Upper lobe of right lung (tissue), 1 donor: ENCODE results near the gene RHOJ. TPM values are rescaled to one million over a fixed set of nuclear protein-coding genes. Genes with fewer than 3 reads are reported as not detected.

Experiments used
- ATAC-seq: fragments of 200-7000 bp; cut with Tn5 transposase; one replicate; pipeline ENCODE4 v1.9.1; 2020; ENCODE audit warnings: mild to moderate bottlenecking, moderate library complexity
- DNase-seq: peaks from one replicate; pipeline ENCODE4 v3.0.0-alpha.2; 2020
- H3K27ac ChIP-seq: fragments of 200-600 bp; one replicate; pipeline ENCODE4 v1.8.0; 2022
- H3K27me3 ChIP-seq: fragments of 200-600 bp; one replicate; pipeline ENCODE4 v1.8.0; 2022; ENCODE audit warnings: mild to moderate bottlenecking
- H3K36me3 ChIP-seq: fragments of 200-600 bp; one replicate; pipeline ENCODE4 v1.8.0; 2022
- H3K4me1 ChIP-seq: fragments of 200-600 bp; one replicate; pipeline ENCODE4 v1.8.0; 2022
- H3K4me3 ChIP-seq: fragments of 200-600 bp; one replicate; pipeline ENCODE4 v1.8.0; 2022; ENCODE audit warnings: mild to moderate bottlenecking
- H3K9me3 ChIP-seq: fragments of 200-600 bp; one replicate; pipeline ENCODE4 v1.8.0; 2022
- CTCF ChIP-seq: fragments of 200-600 bp; IDR thresholded peaks from one replicate; pipeline ENCODE4 v1.8.0; 2022; ENCODE audit warnings: antibody characterized with exemption
- intact Hi-C: fragments of 100-400 bp; cut with DNase I; formaldehyde crosslinking; loops from one replicate; pipeline ENCODE4 v1.11.0; 2022
- total RNA-seq: library from RNA; stranded (reverse); fragmentation: NEBNext Ultra II Directional; extraction: Animal tissue kit (Norgen Biotek cat#: 25700); gene quantifications from one replicate; pipeline ENCODE4 v1.2.1, GENCODE V29; 2021
- donor health status: DM: no; HTN: yes; CAD: no; lungs with severe emphysema.

RHOJ gene
- total RNA-seq, 1 donor from 2014 or later: 38.6 TPM

- Histone ChIP-seq H3K27me3 (no peaks in the 10 kb centered on the region), H3K9me3 (no peaks in the 10 kb centered on the region), H3K4me3 (no peak overlapping the region), H3K27ac (no peak overlapping the region), H3K36me3 (no peaks in the 10 kb centered on the region), H3K4me1 (peaks cover 10% of the 10 kb centered on the region)
- intact Hi-C loops: no loop called here
- DNase-seq (no peak), ATAC-seq (no peak)
- no peak for TF ChIP-seq CTCF
These were observed 44.8 kb downstream of the RHOJ start for GRCh38 chr14:63249092-63249491.

DNA sequence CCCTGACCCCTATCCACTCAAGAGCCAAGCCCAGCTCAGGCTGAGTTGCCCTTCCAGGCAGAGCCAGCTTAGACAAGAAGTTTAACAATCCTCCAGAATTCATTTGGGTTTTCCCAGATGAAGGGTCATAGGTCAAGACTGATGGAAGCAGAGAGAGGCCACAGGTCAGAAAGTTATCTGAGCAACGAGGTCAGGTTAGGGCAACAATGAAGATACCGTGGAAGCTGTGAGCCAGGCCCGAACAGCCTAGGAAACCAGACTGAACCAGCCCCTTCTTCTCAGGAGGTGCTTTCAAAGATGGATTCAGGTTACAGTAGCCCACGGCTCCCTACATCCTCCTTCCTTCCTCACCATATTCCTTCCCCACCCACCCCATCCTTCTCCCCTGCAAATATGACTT lies 53.1 kb downstream of the RHOJ start:
- Histone ChIP-seq H3K9me3 (no peaks in the 10 kb centered on the region), H3K27ac (no peak overlapping the region), H3K36me3 (no peaks in the 10 kb centered on the region), H3K4me1 (no peaks in the 10 kb centered on the region), H3K27me3 (no peaks in the 10 kb centered on the region), H3K4me3 (no peak overlapping the region)
- intact Hi-C loops: no loop called here
- ATAC-seq (no peak), DNase-seq (no peak)
- no peak for TF ChIP-seq CTCF

GRCh38 chr14:63262446-63262845 lies 58.2 kb downstream of the RHOJ start:
- intact Hi-C loops: no loop called here
- no peaks in the 10 kb centered on the region for H3K36me3 ChIP-seq
- H3K27me3 ChIP-seq: no peaks in the 10 kb centered on the region
- no peak overlapping the region for H3K4me3 ChIP-seq
- no peaks in the 10 kb centered on the region for H3K4me1 ChIP-seq
- no peaks in the 10 kb centered on the region for H3K9me3 ChIP-seq
- DNase-seq (no peak), ATAC-seq (no peak)
- no peak overlapping the region for H3K27ac ChIP-seq
- no peak for TF ChIP-seq CTCF

DNA sequence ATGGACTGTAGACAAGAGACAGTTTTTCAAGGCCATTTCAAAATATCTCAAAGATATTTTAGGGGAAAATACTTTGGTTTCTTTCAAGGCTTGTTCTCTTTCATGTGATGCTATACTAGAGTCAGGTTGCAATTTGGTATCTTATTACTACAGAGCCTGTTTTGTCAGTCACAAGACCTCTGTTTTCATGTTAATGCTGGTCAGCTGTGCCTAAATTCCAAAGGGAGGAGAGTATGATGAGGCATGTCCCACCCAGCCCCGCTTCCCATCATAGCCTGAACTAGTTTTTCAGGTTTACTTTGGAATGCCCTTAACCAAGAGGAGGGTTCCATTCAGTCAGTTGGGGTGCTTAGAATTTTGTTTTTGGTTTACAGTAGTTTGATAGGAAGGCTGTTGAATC lies 61.9 kb downstream of the RHOJ start:
- Histone ChIP-seq H3K36me3 (no peaks in the 10 kb centered on the region), H3K4me3 (no peak overlapping the region), H3K4me1 (no peaks in the 10 kb centered on the region), H3K27me3 (no peaks in the 10 kb centered on the region), H3K27ac (no peak overlapping the region), H3K9me3 (no peaks in the 10 kb centered on the region)
- no peak for TF ChIP-seq CTCF
- ATAC-seq: no peak
- intact Hi-C loops: no loop called here
- DNase-seq: no peak

GRCh38 chr14:63267171-63267570 lies 62.9 kb downstream of the RHOJ start:
- Histone ChIP-seq H3K4me3 (no peak overlapping the region), H3K27ac (no peak overlapping the region), H3K9me3 (no peaks in the 10 kb centered on the region), H3K27me3 (no peaks in the 10 kb centered on the region), H3K4me1 (no peaks in the 10 kb centered on the region), H3K36me3 (no peaks in the 10 kb centered on the region)
- intact Hi-C loops: no loop called here
- DNase-seq: no peak
- no peak for ATAC-seq
- no peak for TF ChIP-seq CTCF

- Histone ChIP-seq H3K36me3 (no peaks in the 10 kb centered on the region), H3K27ac (no peak overlapping the region), H3K27me3 (no peaks in the 10 kb centered on the region), H3K9me3 (no peaks in the 10 kb centered on the region), H3K4me3 (no peak overlapping the region), H3K4me1 (peaks cover 6% of the 10 kb centered on the region)
- TF ChIP-seq CTCF: no peak
- DNase-seq: no peak
- intact Hi-C loops: no loop called here
- no peak for ATAC-seq
These were observed 64.5 kb downstream of the RHOJ start for GRCh38 chr14:63268771-63269170.
